GM19372 (cell line): ENCODE data around the gene C16orf54.
"Not testable (repeated sequence)": the region's sequence is repeated elsewhere in the genome, so short reads cannot be mapped to it uniquely, and the experiment has no call there.

Experiments
- ATAC-seq: cut with Tn5 transposase; IDR thresholded peaks from one replicate; pipeline ENCODE4 v1.9.1; 2021; ENCODE audit warnings: mild to moderate bottlenecking, low read depth, moderate library complexity; ENCODE audit not compliant: unreplicated experiment

The C16orf54 gene, protein sequence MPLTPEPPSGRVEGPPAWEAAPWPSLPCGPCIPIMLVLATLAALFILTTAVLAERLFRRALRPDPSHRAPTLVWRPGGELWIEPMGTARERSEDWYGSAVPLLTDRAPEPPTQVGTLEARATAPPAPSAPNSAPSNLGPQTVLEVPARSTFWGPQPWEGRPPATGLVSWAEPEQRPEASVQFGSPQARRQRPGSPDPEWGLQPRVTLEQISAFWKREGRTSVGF

DNA sequence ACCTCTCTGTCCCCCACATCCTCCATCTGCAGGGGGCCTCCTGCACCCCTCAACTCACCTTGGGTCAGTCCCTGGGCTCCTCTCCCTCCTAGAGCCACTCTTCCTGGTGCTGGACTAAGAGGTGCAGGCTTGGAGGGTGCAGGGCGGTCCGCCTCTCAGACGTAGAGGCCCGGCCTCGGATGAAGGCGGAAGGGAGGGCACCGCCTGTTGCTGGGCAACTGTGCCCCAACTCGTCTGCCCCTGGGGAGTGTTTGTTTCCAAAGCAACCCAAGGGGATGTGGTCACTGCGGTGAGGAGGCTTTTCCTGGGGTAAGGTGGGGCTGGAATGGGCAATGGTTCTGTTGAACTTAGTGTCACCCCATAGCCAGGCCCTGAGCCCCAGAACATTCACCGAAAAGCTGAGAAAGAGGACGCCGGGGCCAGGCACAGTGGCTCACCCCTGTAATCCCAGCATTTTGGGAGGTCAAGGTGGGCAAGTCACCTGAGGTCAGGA lies at the start of gene C16orf54:
TSS of gene C16orf54 (minus strand) at position 138 of the 493 bp plus-strand sequence. CDS start 1,039 bp downstream, outside the sequence.
- ATAC-seq = peak; percentile 62

DNA sequence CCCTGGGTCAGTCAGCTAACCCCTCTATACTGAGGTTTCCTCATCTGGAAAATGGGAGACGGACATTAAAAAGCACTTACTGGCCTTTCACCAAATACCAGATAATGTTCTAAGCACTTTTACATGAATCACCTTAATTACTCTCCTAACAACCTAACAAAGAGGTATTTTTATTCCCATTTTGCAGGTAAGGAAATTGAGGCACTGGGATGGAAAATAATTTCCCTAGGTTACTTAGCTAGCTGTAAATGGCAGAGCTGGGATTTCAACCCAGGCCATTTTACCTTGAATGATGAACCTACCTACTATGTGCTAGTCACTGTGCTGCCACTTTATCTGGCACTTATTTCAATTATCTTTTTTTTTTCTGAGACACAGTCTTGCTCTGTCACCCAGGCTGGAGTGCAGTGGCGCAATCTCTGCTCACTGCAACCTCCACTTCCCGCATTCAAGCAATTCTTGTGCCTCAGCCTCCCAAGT lies 48.5 kb upstream of the C16orf54 start:
- ATAC-seq = no peak

DNA sequence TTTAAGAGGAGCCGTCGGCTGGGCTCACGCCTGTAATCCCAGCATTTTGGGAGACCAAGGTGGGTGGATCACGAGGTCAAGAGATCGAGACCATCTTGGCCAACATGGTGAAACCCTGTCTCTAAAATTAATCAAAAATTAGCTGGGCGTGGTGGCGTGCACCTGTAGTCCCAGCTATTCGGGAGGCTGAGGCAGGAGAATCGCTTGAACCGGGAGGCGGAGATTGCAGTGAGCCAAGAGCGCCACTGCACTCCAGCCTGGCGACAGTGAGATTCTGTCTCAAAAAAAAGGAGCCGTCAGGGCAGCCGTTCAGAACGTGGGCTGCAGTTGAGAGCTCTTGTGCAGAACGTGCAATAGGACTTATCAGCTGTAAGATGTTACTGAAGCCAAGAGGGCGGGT lies 47.4 kb upstream of the C16orf54 start:
- ATAC-seq = not testable (repeated sequence)

DNA sequence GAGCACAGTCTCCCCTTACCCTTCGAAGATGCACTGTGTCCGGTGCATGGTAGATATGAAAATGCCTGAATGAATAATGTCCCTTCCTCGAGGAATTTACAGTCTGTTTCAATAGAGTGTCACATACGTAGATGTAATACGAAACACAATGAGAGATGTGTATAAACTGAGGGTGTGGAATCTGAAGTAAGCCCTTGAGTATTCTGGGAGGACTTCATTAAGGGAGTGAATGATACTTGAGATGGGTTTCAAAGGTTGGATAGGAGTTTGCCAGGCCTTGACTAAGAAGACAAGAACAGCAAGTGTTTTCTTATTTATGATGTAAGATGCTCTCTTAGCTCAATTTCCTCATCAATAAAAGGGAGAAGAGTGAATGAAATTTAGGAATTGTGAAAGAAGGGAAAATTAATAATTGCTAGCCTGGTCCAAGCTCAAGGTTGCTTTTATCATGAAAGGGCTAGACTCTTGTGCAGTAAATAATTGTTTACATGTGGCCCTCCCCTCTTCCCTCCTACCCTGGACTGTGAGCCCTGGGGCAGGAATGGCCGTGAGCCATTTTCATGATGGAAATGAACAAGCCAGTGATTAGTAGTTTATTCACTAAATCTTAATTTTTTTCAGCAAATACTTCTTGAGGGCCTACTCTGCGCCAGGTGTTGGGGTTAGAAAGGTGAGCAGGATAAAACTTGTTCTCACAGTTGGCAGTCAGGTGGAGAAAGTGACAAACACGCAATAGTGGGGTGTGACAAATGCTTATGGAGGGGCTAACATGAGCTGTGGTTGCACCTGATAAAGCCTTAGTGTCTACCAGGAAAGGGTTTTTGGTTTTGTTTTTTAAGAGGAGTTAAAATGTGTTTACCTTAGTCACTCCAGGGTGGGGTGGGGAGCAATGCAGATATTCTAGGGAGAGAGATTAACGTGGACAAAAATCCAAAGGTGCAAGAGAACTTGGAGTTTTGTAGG lies 46.3 kb upstream of the C16orf54 start:
- ATAC-seq = no peak

DNA sequence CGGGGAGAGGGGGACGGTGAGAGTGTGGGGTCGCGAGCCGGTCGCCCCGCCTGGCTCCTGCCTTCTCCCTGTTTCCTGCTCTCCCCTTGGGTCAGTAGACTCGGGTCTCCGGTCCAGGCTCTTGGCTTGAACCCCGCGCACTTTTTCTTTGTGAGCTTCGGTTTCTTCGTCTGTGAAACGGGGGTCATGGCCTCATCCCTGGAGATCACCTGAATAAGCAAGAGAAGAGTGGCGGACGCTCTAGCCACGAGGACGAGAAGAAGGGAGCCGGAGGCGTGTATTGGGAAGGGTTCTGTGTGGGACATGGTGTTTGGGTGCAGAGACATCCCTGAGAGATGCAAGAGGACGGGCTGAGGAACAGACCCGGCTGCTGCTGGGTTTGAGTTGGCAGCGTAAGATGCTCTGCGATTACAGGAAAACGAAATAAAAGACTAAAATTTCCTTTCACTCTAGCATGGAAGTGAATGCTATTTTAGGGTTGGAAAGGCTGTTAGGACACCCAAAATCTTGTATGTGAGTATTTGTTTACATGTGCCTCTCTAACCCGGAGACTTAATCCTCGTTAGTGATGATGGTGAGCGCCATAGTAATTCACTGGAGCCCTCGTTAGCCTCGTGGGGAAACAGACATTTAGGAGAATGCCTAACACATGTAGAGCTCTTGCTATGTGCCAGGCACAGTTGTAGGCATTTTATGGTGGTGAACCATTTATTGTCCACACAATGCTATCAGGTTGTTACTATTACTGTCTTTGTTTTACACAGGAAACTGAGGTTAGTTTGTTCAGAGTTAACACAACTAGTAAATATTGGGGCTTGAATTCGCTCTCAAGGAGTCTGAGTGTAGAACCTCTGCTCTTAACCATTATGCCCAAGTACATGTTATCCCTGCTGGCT lies 45.4 kb upstream of the C16orf54 start:
- ATAC-seq = peak; percentile 24

DNA sequence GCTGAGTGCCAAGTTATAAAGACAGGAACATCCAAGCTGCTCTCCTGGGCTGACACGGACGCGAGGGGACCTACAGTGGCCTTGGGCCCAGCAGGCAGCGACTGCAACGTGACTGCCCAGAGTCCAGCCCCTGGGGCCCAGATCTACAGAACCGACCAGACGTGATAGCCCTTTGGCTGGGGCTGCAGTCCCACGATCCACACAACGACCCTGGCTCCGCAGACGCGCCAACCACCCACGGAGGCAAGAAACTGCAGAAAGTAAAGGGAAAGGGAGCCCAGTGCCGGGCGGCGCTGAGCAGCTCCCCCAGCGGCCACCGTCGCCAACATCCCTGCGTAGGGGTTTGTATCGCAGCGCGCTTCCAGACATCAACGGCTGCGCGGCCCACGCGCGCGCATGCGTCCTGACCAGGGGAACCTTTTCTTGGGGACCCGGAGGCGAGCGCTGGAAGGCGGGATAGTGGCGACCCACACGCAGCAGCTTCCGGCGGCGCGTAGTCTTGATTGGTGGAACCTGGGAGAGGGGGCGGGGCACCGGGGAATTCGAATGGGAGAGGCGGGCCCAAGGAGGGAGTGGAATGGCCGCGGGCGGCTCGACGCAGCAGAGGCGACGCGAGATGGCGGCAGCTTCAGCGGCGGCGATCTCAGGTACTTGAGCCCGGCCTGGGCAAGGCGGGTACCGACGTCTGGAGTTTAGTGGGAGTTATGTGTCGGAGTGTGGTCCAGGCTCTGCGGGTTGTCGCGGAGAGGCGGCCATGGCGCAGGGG lies 44.6 kb upstream of the C16orf54 start, which contains the start of gene KIF22:
TSS of gene KIF22 (plus strand) at position 569 of the 766 bp plus-strand sequence. CDS start at position 578, 9 bp downstream.
- peak; percentile 92 for ATAC-seq

DNA sequence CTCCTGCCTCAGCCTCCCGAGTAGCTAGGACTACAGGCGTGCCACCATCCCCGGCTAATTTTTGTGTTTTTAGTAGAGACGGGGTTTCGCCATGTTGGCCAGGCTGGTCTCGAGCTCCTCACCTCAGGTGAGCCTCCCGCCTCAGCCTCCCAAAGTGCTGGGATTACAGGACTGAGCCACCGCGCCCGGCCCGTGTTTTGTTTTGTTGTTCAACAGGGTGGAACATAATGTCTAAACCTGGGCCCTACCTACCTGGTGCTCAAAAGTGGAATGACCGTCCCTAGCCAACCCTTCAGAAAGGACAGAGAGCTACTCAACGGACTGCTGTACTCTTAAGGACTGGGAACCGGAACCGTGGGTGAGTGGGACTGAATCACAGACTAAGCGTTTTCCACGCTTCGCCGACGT lies 44.0 kb upstream of the C16orf54 start:
- no peak for ATAC-seq

DNA sequence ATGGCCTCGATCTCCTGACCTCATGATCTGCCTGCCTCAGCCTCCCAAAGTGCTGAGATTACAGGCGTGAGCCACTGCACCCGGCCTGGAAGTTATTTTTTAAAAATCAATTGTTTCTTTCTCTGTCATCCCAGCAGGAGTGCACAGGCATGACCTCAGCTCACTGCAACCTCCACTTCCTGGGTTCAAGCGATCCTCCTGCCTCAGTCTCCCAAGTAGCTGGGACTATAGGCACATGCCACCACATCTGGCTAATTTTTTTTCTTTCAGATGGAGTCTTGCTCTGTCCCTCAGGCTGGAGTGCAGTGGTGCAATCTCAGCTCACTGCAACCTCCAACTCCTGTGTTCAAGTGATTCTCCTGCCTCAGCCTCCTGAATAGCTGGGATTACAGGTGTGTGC lies 41.4 kb upstream of the C16orf54 start:
- ATAC-seq = not testable (repeated sequence)

DNA sequence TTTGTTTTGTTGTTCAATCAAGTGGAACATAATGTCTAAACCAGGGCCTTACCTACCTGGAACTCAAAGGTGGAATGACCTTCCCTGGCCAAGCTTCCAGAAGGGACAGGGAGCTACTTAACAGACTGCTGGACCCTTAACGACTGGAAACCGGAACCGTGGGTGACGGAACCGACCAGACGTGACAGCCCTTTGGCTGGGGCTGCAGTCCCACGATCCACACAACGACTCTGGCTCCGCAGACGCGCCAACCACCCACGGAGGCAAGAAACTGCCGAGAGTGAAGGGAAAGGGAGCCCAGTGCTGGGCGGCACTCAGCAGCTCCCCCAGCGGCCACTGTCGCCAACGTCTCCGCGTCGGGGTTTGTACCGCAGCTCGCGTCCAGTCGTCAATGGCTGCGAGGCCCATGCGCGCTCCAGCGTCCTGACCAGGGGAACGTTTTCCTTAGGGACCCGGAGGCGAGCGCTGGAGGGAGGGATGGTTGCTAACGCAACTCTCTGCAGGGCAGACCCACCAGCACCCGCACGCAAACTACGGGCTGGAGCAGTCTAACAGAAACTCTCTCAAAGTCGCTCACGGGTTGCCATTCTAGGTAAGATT lies 39.2 kb upstream of the C16orf54 start:
- no peak for ATAC-seq

DNA sequence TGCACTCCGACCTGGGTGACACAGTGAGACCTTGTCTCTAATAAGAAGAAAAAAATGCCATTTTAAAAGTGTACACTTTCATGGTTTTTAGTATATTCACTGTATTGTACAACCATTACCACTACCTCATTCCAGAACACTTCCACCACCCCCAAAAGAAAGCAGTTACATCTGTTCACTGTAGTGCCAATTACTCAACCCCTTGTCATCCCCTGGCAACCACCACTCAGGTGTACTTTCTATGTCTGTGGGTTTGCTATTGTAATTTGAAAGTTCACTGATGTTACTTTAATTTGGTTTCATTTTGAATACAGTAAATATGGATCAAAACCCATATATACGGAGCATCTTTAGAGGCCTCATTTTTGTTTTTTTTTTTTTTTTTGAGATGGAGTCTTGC lies 38.4 kb upstream of the C16orf54 start:
- ATAC-seq = no peak

DNA sequence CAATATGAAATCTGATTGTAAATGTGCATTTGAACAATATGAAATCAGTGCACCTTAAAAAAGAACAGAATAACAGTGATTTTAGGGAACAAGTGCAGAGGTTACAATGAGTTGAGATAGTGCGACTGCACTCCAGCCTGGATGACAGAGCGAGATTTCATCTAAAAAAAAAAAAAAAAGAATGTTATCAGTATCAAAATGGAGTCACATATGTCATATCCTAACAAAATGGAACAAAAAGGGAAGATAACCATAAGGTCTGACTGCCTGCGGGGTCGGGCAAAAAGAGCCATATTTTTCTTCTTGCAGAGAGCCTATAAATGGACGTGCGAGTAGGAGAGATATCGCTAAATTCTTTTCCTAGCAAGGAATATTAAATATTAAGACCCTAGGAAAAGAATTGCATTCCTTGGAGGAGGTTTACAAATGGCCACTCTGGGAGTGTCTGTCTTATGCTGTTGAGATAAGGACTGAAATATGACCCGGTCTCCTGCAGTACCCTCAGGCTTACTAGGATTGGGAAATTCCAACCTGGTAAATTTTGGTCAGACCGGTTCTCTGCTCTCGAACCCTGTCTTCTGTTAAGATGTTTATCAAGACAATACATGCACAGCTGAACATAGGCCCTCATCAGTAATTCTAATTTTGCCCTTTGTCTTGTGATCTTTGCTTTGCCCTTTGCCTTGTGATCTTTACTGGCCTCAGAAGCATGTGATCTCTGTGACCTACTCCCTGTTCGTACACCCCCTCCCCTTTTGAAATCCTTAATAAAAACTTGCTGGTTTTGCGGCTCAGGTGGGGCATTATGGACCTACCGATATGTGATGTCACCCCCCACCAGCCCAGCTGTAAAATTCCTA lies 37.5 kb upstream of the C16orf54 start:
- not testable (repeated sequence) for ATAC-seq

DNA sequence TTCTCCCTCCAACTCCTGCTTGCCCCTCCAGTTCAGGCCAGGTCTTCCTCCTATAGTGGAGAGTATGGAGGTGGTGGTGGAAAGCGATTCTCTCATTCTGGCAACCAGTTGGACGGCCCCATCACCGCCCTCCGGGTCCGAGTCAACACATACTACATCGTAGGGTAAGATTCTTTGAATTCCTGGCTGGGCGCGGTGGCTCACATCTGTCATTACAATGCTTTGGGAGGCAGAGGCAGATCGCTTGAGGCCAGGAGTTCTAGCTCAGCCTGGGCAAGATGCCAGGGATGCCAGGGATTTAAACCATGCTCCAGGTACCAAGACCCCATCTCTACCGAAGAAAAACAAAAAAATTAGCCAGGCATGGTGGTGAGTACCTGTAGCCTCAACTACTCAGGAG lies 33.7 kb upstream of the C16orf54 start:
- ATAC-seq = no peak

DNA sequence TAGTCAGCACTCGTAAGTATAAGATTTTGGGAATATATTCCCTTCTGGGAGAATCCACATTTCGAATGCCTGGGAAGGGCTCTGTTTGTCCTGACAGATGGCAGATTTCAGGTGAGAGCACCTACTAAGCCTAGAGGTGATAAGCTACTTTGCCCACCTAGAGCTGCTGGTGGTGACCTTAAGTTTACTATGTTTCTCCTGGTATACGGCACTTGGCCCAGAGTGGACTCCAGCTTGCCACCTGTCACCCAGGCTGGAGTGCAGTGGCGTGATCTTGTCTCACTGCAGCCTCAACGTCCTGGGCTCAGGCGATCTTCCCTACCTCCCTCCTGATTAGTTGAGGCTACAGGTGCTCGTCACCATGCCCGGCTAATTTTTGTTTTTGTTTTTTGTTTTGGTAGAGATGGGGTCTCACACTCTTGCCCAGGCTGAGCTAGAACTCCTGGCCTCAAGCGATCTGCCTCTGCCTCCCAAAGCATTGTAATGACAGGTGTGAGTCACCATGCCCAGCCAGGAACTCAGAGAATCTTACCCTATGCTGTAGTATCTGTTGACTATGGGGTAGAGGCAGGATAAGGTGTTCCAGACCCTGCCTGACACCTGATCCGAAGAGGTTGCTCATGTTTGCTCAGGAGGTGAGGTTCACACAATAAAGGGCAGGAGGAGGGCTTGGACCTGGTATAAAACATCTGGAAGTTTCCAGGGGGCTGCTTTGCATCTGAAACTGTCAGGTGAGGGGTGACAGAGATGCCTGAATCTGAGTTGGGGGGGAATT lies 32.0 kb upstream of the C16orf54 start, which contains the start of gene ZG16:
TSS of gene ZG16 (plus strand) at position 681 of the 775 bp plus-strand sequence. CDS start 1,011 bp downstream, outside the sequence.
- ATAC-seq = no peak

DNA sequence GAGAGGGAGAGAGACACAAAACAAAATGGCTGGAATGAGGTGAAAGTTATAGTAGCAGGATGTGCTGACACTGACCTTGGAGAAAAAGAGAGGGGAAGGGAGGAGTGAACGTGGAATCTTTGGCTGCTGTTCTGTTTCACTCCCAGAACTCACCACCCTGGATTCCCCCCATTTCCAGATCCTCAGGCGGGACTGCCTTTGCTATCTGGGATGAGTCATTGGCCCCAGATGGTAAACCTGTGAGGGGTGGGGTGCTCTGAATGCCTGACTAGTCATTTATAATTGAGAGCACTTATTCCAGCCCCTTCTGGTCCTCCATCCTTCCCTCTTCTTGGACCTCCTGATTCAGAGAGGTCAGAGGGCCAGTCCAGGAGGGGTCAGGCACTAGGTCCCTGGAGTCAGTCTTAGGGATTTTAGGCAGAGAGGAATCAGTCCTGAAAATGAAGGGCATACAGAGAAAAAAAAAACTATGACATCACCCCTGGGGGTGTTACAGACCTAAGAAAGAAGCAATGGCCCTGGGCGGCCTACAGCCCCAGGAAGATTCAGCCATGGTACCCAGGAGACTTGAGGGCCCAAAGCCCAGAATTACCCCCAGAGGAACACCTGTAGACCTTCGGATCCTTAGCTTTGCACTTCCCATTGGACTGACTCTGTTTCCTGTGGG lies 30.1 kb upstream of the C16orf54 start:
- ATAC-seq = no peak

DNA sequence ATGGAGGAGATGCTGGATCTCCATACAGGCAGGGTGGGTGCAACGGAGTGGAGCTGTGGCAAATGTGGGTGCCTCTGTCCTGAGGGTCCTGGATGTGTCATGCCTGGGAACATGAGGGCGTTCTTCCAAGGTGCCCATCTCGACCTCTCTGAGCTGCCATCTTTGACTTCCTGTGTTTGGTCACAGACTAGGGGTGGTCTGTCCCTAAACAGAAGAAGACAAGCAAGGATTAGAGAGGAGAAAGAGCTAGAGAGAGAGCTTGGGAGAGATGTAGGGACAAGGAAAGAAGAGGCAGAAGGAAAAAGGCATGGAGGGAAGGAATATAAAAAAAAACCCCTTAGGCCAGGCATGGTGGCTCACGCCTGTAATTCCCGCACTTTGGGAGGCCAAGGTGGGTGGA lies 28.9 kb upstream of the C16orf54 start:
- no peak for ATAC-seq

DNA sequence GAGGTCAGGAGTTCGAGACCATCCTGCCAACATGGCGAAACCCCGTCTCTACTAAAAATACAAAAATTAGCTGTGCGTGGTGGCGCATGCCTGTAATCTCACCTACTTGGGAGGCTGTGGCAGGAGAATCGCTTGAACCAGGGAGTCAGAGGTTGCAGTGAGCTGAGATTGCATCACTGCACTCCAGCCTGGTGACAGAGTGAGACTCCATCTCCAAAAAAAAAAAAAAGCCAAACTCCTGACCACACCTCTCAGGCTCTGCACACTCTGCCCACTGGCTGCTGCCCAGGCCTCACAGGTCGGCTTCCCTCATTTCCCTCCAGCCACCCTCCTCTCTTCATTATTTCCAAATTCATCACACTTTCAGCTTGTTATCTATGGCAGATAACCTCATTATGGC lies 26.5 kb upstream of the C16orf54 start:
- ATAC-seq = not testable (repeated sequence)
